Esophagus squamous epithelium (tissue), 5 donors: ENCODE measurements around the gene PREX1. TPM values are rescaled to one million over a fixed set of nuclear protein-coding genes. Genes with fewer than 3 reads are reported as not detected.

Experiments used
- DNase-seq: peaks from one replicate; lab custom pipeline; 2025; lab: John Stamatoyannopoulos, UW
- H3K27ac ChIP-seq, 4 donors: fragments of 200-600 bp; sonication (generic); one replicate each; pipeline ENCODE4 v1.5.1; 2016 to 2019; ENCODE audit warnings: mild to moderate bottlenecking in 1 of 4
- H3K27me3 ChIP-seq, 4 donors: fragments of 200-600 bp; sonication (generic); 1 replicate in 3 of 4; 2 replicates in 1 of 4; pipeline versions ENCODE4 v1.5.1 to v1.6.0; 2017 to 2021; ENCODE audit warnings: antibody characterized with exemption in 1 of 4
- H3K36me3 ChIP-seq, 3 donors: fragments of 200-600 bp; sonication (generic); one replicate each; pipeline ENCODE4 v1.5.1; 2016 to 2019
- H3K4me1 ChIP-seq, 3 donors: fragments of 200-600 bp; sonication (generic); one replicate each; pipeline ENCODE4 v1.5.1; 2017 to 2019
- H3K4me3 ChIP-seq, 4 donors: fragments of 200-600 bp; sonication (generic); 1 replicate in 3 of 4; 2 replicates in 1 of 4; pipeline ENCODE4 v1.5.1; 2016 to 2019; ENCODE audit warnings: mild to moderate bottlenecking in 2 of 4, moderate library complexity in 1 of 4
- H3K9me3 ChIP-seq, 3 donors: fragments of 200-600 bp; sonication (generic); one replicate each; pipeline ENCODE4 v1.5.1; 2016 to 2019
- CTCF ChIP-seq, 6 experiments: fragments of 450-650 bp in 4 of 6; fragments of 200-600 bp in 2 of 6; sonication (generic) in 2 of 6; IDR thresholded peaks; one replicate each; pipeline ENCODE4 v1.5.1; 2016 to 2019; ENCODE audit warnings: antibody characterized with exemption in 6 of 6, mild to moderate bottlenecking in 4 of 6, moderate library complexity in 4 of 6
- POLR2A ChIP-seq, 4 donors: fragments of 450-650 bp; IDR thresholded peaks; one replicate each; pipeline ENCODE4 v1.6.1; 2017; ENCODE audit warnings: antibody characterized with exemption in 4 of 4, mild to moderate bottlenecking in 4 of 4, moderate library complexity in 3 of 4
- WGBS, 2 donors: methylation state at CpG; one replicate each; pipeline ENCODE4 v1.1.5; 2018; 5-methylcytosine and 5-hydroxymethylcytosine counted together
- intact Hi-C: fragments of 100-400 bp; cut with DNase I; formaldehyde crosslinking; loops from one replicate; pipeline ENCODE4 v1.15.0; 2022
- total RNA-seq, 4 donors: library from RNA; depleted of rRNA; stranded (reverse); fragments of >200 nt; gene quantifications; one replicate each; pipeline ENCODE4 v1.1.0, GENCODE V29; 2016
- donor health status: DM: yes; HTN: yes; CAD: no.

The PREX1 gene
- total RNA-seq, 4 donors from 2014 or later, result 4.9 to 25.9 (median 8.9) TPM

DNA sequence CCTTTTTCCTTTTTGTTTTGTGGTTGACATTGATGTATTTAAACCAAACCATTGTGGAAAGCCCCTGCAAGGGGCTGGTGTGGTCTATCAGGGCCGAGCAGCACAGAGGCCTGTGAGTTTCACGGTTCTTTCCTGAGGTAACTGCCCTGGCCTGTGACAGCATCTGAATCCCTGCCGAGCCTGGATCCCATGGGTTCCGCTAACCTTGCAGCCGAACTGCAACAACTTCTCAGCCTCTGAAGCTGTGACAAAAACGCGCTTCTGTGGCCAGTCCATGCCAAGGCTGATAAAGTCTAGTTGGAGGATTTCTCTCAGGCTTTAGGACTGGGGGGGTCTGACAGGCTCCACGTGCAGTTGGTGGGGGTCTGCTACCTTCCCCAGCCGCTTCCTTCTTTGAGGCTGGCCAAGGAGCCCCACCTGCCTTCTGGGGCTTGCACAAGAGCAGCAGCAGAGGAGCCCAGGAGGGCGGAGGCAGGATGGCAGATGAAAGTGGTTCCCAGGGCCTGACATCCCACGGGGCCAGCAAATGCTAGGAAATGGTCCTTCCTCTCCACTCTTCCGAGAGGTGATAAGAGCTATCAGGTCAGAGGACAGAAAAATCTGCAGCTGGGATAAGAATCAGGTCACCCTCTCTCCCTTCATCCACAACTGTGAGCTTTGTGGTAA is 150.9 kb downstream of the PREX1 start:
- Histone ChIP-seq H3K27ac (no peak overlapping the region), H3K36me3 (peaks cover 0 to 59% (median 0%) of the 10 kb centered on the region in 3 donors), H3K4me1 (peaks cover 0 to 3% (median 0%) of the 10 kb centered on the region in 3 donors), H3K27me3 (peaks cover 0 to 4% (median 0%) of the 10 kb centered on the region in 4 donors), H3K4me3 (no peak overlapping the region), H3K9me3 (no peaks in the 10 kb centered on the region)
- no peak for TF ChIP-seq POLR2A (IDR thresholded peaks at IDR 0.05)
- TF ChIP-seq CTCF (IDR thresholded peaks at IDR 0.05), result no peak
- intact Hi-C loops, result no loop called here
- 67 to 70% methylated on average over 1 to 5 of the region's 12 CpGs for WGBS, 2 donors
- no peak for DNase-seq

- TF ChIP-seq CTCF (IDR thresholded peaks at IDR 0.05) (no peak), POLR2A (IDR thresholded peaks at IDR 0.05) (no peak)
- intact Hi-C loops, result no loop called here
- Histone ChIP-seq H3K4me3 (no peak overlapping the region), H3K4me1 (no peaks in the 10 kb centered on the region), H3K27ac (no peak overlapping the region), H3K36me3 (peaks cover 0 to 56% (median 0%) of the 10 kb centered on the region in 3 donors), H3K9me3 (no peaks in the 10 kb centered on the region), H3K27me3 (no peaks in the 10 kb centered on the region)
- no peak for DNase-seq
- 87 to 92% methylated on average over 3 to 8 of the region's 9 CpGs for WGBS, 2 donors
Measured at GRCh38 chr20:48676125-48676524, 151.7 kb downstream of the PREX1 start.

GRCh38 chr20:48674461-48674860 is 153.3 kb downstream of the PREX1 start:
- intact Hi-C loops, result no loop called here
- TF ChIP-seq POLR2A (IDR thresholded peaks at IDR 0.05) (no peak), CTCF (IDR thresholded peaks at IDR 0.05) (no peak)
- DNase-seq, result no peak
- Histone ChIP-seq H3K4me3 (no peak overlapping the region), H3K36me3 (peaks cover 0 to 39% (median 0%) of the 10 kb centered on the region in 3 donors), H3K27me3 (no peaks in the 10 kb centered on the region), H3K9me3 (no peaks in the 10 kb centered on the region), H3K4me1 (peaks cover 0 to 6% (median 0%) of the 10 kb centered on the region in 3 donors), H3K27ac (no peak overlapping the region)
- 71 to 89% methylated on average over 3 of the region's 3 CpGs for WGBS, 2 donors

- Histone ChIP-seq H3K4me1 (peaks cover 0 to 15% (median 0%) of the 10 kb centered on the region in 3 donors), H3K27ac (no peak overlapping the region), H3K4me3 (no peak overlapping the region), H3K36me3 (peaks cover 0 to 32% (median 0%) of the 10 kb centered on the region in 3 donors), H3K9me3 (no peaks in the 10 kb centered on the region), H3K27me3 (no peaks in the 10 kb centered on the region)
- TF ChIP-seq POLR2A (IDR thresholded peaks at IDR 0.05) (no peak), CTCF (IDR thresholded peaks at IDR 0.05) (no peak)
- DNase-seq, result no peak
- WGBS, 2 donors, result 49 to 61% methylated on average over 3 to 4 of the region's 4 CpGs
- intact Hi-C loops, result no loop called here
Measured at GRCh38 chr20:48673507-48673906, 154.3 kb downstream of the PREX1 start.

- H3K9me3 ChIP-seq, result no peaks in the 10 kb centered on the region
- no peak overlapping the region for H3K4me3 ChIP-seq
- 77 to 87% methylated on average over 7 to 8 of the region's 8 CpGs for WGBS, 2 donors
- no peak overlapping the region for H3K27ac ChIP-seq
- peaks cover 0 to 23% (median 0%) of the 10 kb centered on the region in 3 donors for H3K36me3 ChIP-seq
- no peaks in the 10 kb centered on the region for H3K27me3 ChIP-seq
- intact Hi-C loops, result no loop called here
- TF ChIP-seq CTCF (IDR thresholded peaks at IDR 0.05) (no peak), POLR2A (IDR thresholded peaks at IDR 0.05) (no peak)
- peaks cover 0 to 25% (median 0%) of the 10 kb centered on the region in 3 donors for H3K4me1 ChIP-seq
- DNase-seq, result no peak
Measured at GRCh38 chr20:48672324-48672723, 155.5 kb downstream of the PREX1 start.
